Neural cell (in vitro differentiated cells): Measurements from ENCODE around the gene ADAMTS14. TPM values are rescaled to one million over a fixed set of nuclear protein-coding genes. Genes with fewer than 3 reads are reported as not detected.

Source experiments
- H2AFZ ChIP-seq: fragments of 200-600, 300-800 bp; sonication (generic), shearing (Covaris generic); 2 replicates; pipeline ENCODE4 v1.6.0; 2014; ENCODE audit warnings: low read depth, mild to moderate bottlenecking, antibody characterized with exemption, low read length, moderate library complexity
- H3F3A ChIP-seq: fragments of 200-600 bp; shearing (Covaris generic); 2 replicates; pipeline ENCODE4 v1.6.1; 2016; ENCODE audit warnings: mild to moderate bottlenecking, moderate library complexity, mixed read lengths, antibody characterized with exemption, low read length; ENCODE audit not compliant: insufficient read depth, poor library complexity, severe bottlenecking
- H3K27ac ChIP-seq: fragments of 200-600, 300-800 bp; sonication (generic), shearing (Covaris generic); 2 replicates; pipeline ENCODE4 v1.5.1; 2014; ENCODE audit warnings: mild to moderate bottlenecking, low read length, moderate library complexity
- H3K27me3 ChIP-seq: fragments of 300-800, 200-600 bp; sonication (generic), shearing (Covaris generic); 2 replicates; pipeline ENCODE4 v1.6.0; 2014; ENCODE audit warnings: mild to moderate bottlenecking, low read depth, low read length, moderate library complexity; ENCODE audit not compliant: insufficient read depth
- H3K36me3 ChIP-seq: fragments of 300-800, 200-600 bp; sonication (generic), shearing (Covaris generic); 2 replicates; pipeline ENCODE4 v1.5.1; 2014; ENCODE audit warnings: mild to moderate bottlenecking, antibody characterized with exemption, low read length, moderate library complexity; ENCODE audit not compliant: insufficient read depth
- H3K4me2 ChIP-seq: fragments of 300-800, 200-600 bp; sonication (generic), shearing (Covaris generic); 2 replicates; pipeline ENCODE4 v1.6.0; 2014; ENCODE audit warnings: mild to moderate bottlenecking, low read length
- H3K4me3 ChIP-seq: fragments of 300-800, 200-600 bp; sonication (generic), shearing (Covaris generic); 2 replicates; pipeline ENCODE4 v1.5.1; 2014; ENCODE audit warnings: mild to moderate bottlenecking, low read length, moderate library complexity
- H3K79me2 ChIP-seq: fragments of 200-600 bp; shearing (Covaris generic); replicated peaks from 2 replicates; pipeline ENCODE4 v1.6.0; 2014; ENCODE audit warnings: mild to moderate bottlenecking, low read length, moderate library complexity; ENCODE audit not compliant: insufficient read depth
- H3K9ac ChIP-seq: fragments of 300-800, 200-600 bp; sonication (generic), shearing (Covaris generic); 2 replicates; pipeline ENCODE4 v1.6.1; 2016; ENCODE audit warnings: mild to moderate bottlenecking, low read length, mixed read lengths
- H3K9me2 ChIP-seq: fragments of 200-600 bp; shearing (Covaris generic); 2 replicates; pipeline ENCODE4 v1.6.1; 2016; ENCODE audit warnings: mild to moderate bottlenecking, low read length, mixed read lengths; ENCODE audit not compliant: insufficient read depth
- H3K9me3 ChIP-seq: fragments of 200-600, 300-800 bp; sonication (generic), shearing (Covaris generic); 2 replicates; pipeline ENCODE4 v1.6.1; 2016; ENCODE audit warnings: mild to moderate bottlenecking, mixed run types, low read length, moderate library complexity, mixed read lengths
- H4K20me1 ChIP-seq: fragments of 200-600 bp; shearing (Covaris generic); 2 replicates; pipeline ENCODE4 v1.6.1; 2016; ENCODE audit warnings: mild to moderate bottlenecking, mixed run types; ENCODE audit not compliant: insufficient read depth
- CTCF ChIP-seq: fragments of 450-650 bp; IDR thresholded peaks from 2 replicates; pipeline ENCODE4 v1.5.1; 2014; ENCODE audit warnings: antibody characterized with exemption, mild to moderate bottlenecking, moderate library complexity; ENCODE audit not compliant: poor library complexity, severe bottlenecking
- EP300 ChIP-seq: fragments of 450-650 bp; conservative IDR thresholded peaks from 2 replicates; pipeline ENCODE4 v1.6.1; 2014; ENCODE audit warnings: antibody characterized with exemption, mild to moderate bottlenecking, moderate library complexity; ENCODE audit not compliant: poor library complexity, severe bottlenecking
- EZH2 ChIP-seq: fragments of 200-600, 300-800 bp; shearing (Covaris generic), sonication (generic); IDR thresholded peaks from 2 replicates; pipeline ENCODE4 v1.6.1; 2014; ENCODE audit warnings: antibody characterized with exemption, low read length, borderline replicate concordance, mild to moderate bottlenecking; ENCODE audit not compliant: insufficient read depth, poor library complexity, severe bottlenecking
- MXI1 ChIP-seq: fragments of 450-650 bp; conservative IDR thresholded peaks from 2 replicates; pipeline ENCODE4 v1.6.1; 2014; ENCODE audit warnings: antibody characterized with exemption, mild to moderate bottlenecking; ENCODE audit not compliant: poor library complexity, severe bottlenecking
- POLR2AphosphoS5 ChIP-seq: IDR thresholded peaks from 2 replicates; pipeline ENCODE4 v1.6.1; 2012
- RAD21 ChIP-seq: fragments of 450-650 bp; conservative IDR thresholded peaks from 2 replicates; pipeline ENCODE4 v1.6.1; 2014; ENCODE audit warnings: antibody characterized with exemption, mild to moderate bottlenecking, moderate library complexity
- REST ChIP-seq: IDR thresholded peaks from 2 replicates; pipeline ENCODE4 v1.6.1; 2012; ENCODE audit warnings: borderline replicate concordance
- SMC3 ChIP-seq: fragments of 450-650 bp; conservative IDR thresholded peaks from 2 replicates; pipeline ENCODE4 v1.6.1; 2014; ENCODE audit warnings: antibody characterized with exemption, mild to moderate bottlenecking, moderate library complexity; ENCODE audit not compliant: poor library complexity
- TAF1 ChIP-seq: IDR thresholded peaks from 2 replicates; pipeline ENCODE4 v1.6.1; 2012; ENCODE audit warnings: low read depth
- polyA plus RNA-seq: library from polyadenylated mRNA; depleted of rRNA; stranded (reverse); fragments of >200 nt; gene quantifications from 2 replicates; pipeline ENCODE4 v1.2.3, GENCODE V29; 2014

The ADAMTS14 gene
- polyA plus RNA-seq, 1 donor from 2014 or later: 0.04 TPM

GRCh38 chr10:70685455-70685911 lies 13.2 kb downstream of the ADAMTS14 start:
- Histone ChIP-seq H4K20me1 (no peaks in the 10 kb centered on the region), H3K9me3 (no peaks in the 10 kb centered on the region)
- TF ChIP-seq RAD21: no peak
- TF ChIP-seq POLR2AphosphoS5: no peak
- no peak for TF ChIP-seq EZH2

GRCh38 chr10:70688828-70689227 lies 16.5 kb downstream of the ADAMTS14 start:
- no peaks in the 10 kb centered on the region for H3K9me3 ChIP-seq
- no peaks in the 10 kb centered on the region for H3K9me2 ChIP-seq
- H3K27me3 ChIP-seq: no peaks in the 10 kb centered on the region
- H4K20me1 ChIP-seq: no peaks in the 10 kb centered on the region
- no peak overlapping the region for H2AFZ ChIP-seq
- no peaks in the 10 kb centered on the region for H3K36me3 ChIP-seq
- H3K4me3 ChIP-seq: no peak overlapping the region
- no peaks in the 10 kb centered on the region for H3K79me2 ChIP-seq
- no peak overlapping the region for H3K9ac ChIP-seq
- H3K4me2 ChIP-seq: no peak overlapping the region
- H3K27ac ChIP-seq: no peak overlapping the region
- H3F3A ChIP-seq: no peaks in the 10 kb centered on the region
- TF ChIP-seq TAF1 (no peak), REST (no peak), EP300 (no peak)

More at GRCh38 chr10:70685455-70685911, 13.2 kb downstream of the ADAMTS14 start:
- no peak overlapping the region for H2AFZ ChIP-seq
- H3K4me3 ChIP-seq: no peak overlapping the region
- no peaks in the 10 kb centered on the region for H3F3A ChIP-seq
- no peaks in the 10 kb centered on the region for H3K36me3 ChIP-seq
- no peaks in the 10 kb centered on the region for H3K9me2 ChIP-seq
- no peak overlapping the region for H3K9ac ChIP-seq
- H3K4me2 ChIP-seq: no peak overlapping the region
- H3K27me3 ChIP-seq: no peaks in the 10 kb centered on the region
- no peaks in the 10 kb centered on the region for H3K79me2 ChIP-seq
- H3K27ac ChIP-seq: no peak overlapping the region

GRCh38 chr10:70689661-70690060 lies 17.4 kb downstream of the ADAMTS14 start:
- Histone ChIP-seq H3K9me2 (no peaks in the 10 kb centered on the region), H2AFZ (no peak overlapping the region), H3K27me3 (no peaks in the 10 kb centered on the region), H3K4me2 (no peak overlapping the region), H3K79me2 (no peaks in the 10 kb centered on the region), H4K20me1 (no peaks in the 10 kb centered on the region), H3K36me3 (no peaks in the 10 kb centered on the region), H3K27ac (no peak overlapping the region), H3K4me3 (no peak overlapping the region), H3K9ac (no peak overlapping the region), H3F3A (no peaks in the 10 kb centered on the region), H3K9me3 (no peaks in the 10 kb centered on the region)
- TF ChIP-seq REST (no peak), TAF1 (no peak), SMC3 (no peak), POLR2AphosphoS5 (no peak), CTCF (no peak), EP300 (no peak), MXI1 (no peak), RAD21 (no peak), EZH2 (no peak)
